ENCODE data around the gene SPACA4. TPM values are rescaled to one million over a fixed set of nuclear protein-coding genes. Genes with fewer than 3 reads are reported as not detected.
"Not testable (repeated sequence)": the region's sequence is repeated elsewhere in the genome, so short reads cannot be mapped to it uniquely, and the experiment has no call there.

The SPACA4 gene
- total RNA-seq, 4 donors from 2014 or later: not detected

GRCh38 chr19:48573163-48573505 lies 33.4 kb upstream of the SPACA4 start:
- 85% methylated on average over 12 of the region's 12 CpGs for WGBS
- TF ChIP-seq POLR2AphosphoS5 (IDR thresholded peaks at IDR 0.05): no peak
- TF ChIP-seq POLR2A (IDR thresholded peaks at IDR 0.05; ENCODE audit: low read depth): no peak
- no peak for TF ChIP-seq CTCF (IDR thresholded peaks at IDR 0.05)
- no peak for TF ChIP-seq EP300 (IDR thresholded peaks at IDR 0.05)
- no peak for DNase-seq (ENCODE audit: extremely low spot score)
- Histone ChIP-seq H3K4me3 (no peak overlapping the region), H3K4me1 (peaks cover 2 to 9% (median 8%) of the 10 kb centered on the region in 4 donors), H3K27me3 (no peaks in the 10 kb centered on the region), H3K9me3 (no peaks in the 10 kb centered on the region), H3K36me3 (no peaks in the 10 kb centered on the region), H3K27ac (replicated peaks in 1 of 4) (no peak overlapping the region)
- intact Hi-C loops (cut with DNase I): no loop called here

- no peaks in the 10 kb centered on the region for H3K4me1 ChIP-seq
- no peak overlapping the region for H3K4me3 ChIP-seq
- TF ChIP-seq CTCF (IDR thresholded peaks at IDR 0.05) (no peak), EP300 (IDR thresholded peaks at IDR 0.05) (no peak), POLR2AphosphoS5 (IDR thresholded peaks at IDR 0.05) (no peak), POLR2A (IDR thresholded peaks at IDR 0.05; ENCODE audit: low read depth) (no peak)
- H3K36me3 ChIP-seq: no peaks in the 10 kb centered on the region
- intact Hi-C loops (cut with DNase I): no loop called here
- no peak for DNase-seq (ENCODE audit: extremely low spot score)
- WGBS: 81% methylated on average over 23 of the region's 23 CpGs
- no peak overlapping the region for H3K27ac ChIP-seq (replicated peaks in 1 of 4)
- H3K9me3 ChIP-seq: no peaks in the 10 kb centered on the region
- no peaks in the 10 kb centered on the region for H3K27me3 ChIP-seq
These were observed 30.5 kb upstream of the SPACA4 start for GRCh38 chr19:48575931-48576622.

- DNase-seq (ENCODE audit: extremely low spot score); H3K27me3 ChIP-seq; H3K36me3 ChIP-seq; intact Hi-C loops (cut with DNase I); H3K4me3 ChIP-seq; H3K4me1 ChIP-seq; H3K27ac ChIP-seq (replicated peaks in 1 of 4); H3K9me3 ChIP-seq: not testable (repeated sequence)
- WGBS: 93% methylated on average over 7 of the region's 7 CpGs
These were observed 28.6 kb upstream of the SPACA4 start for GRCh38 chr19:48577908-48578307.

GRCh38 chr19:48578891-48579290 lies 27.7 kb upstream of the SPACA4 start:
- 28% methylated on average over 3 of the region's 3 CpGs for WGBS
- no peak for DNase-seq (ENCODE audit: extremely low spot score)
- intact Hi-C loops (cut with DNase I): no loop called here
- Histone ChIP-seq H3K4me1 (peaks cover 3 to 4% (median 3%) of the 10 kb centered on the region in 4 donors), H3K27me3 (no peaks in the 10 kb centered on the region), H3K36me3 (no peaks in the 10 kb centered on the region), H3K9me3 (no peaks in the 10 kb centered on the region), H3K4me3 (no peak overlapping the region), H3K27ac (replicated peaks in 1 of 4) (no peak overlapping the region)
- TF ChIP-seq CTCF (IDR thresholded peaks at IDR 0.05) (no peak), POLR2A (IDR thresholded peaks at IDR 0.05; ENCODE audit: low read depth) (no peak), EP300 (IDR thresholded peaks at IDR 0.05) (no peak), POLR2AphosphoS5 (IDR thresholded peaks at IDR 0.05) (no peak)

GRCh38 chr19:48582168-48582567 lies 24.4 kb upstream of the SPACA4 start:
- Histone ChIP-seq H3K27me3 (no peaks in the 10 kb centered on the region), H3K27ac (replicated peaks in 1 of 4) (no peak overlapping the region), H3K4me1 (peaks cover 6 to 8% (median 8%) of the 10 kb centered on the region in 4 donors), H3K9me3 (no peaks in the 10 kb centered on the region), H3K4me3 (no peak overlapping the region), H3K36me3 (no peaks in the 10 kb centered on the region)
- TF ChIP-seq POLR2A (IDR thresholded peaks at IDR 0.05; ENCODE audit: low read depth) (no peak), EP300 (IDR thresholded peaks at IDR 0.05) (no peak), POLR2AphosphoS5 (IDR thresholded peaks at IDR 0.05) (no peak), CTCF (IDR thresholded peaks at IDR 0.05) (no peak)
- intact Hi-C loops (cut with DNase I): loop anchor here (5.0 kb wide), 1 partner anchor 75 kb away; no protein-coding TSS in a partner anchor
- no peak for DNase-seq (ENCODE audit: extremely low spot score)
- 76% methylated on average over 2 of the region's 2 CpGs for WGBS

Data from esophagus muscularis mucosa (tissue), 4 donors.